ENCODE data around the gene IMPACT.

The IMPACT gene

GRCh38 chr18:24462838-24463775, 36.6 kb downstream of the IMPACT start:
- Histone ChIP-seq H3K4me2 (ENCODE audit: low read length, poor library complexity, severe bottlenecking) (no peak overlapping the region), H3K36me3 (ENCODE audit: control insufficient read depth in 1 of 2, insufficient read depth in 2 of 2, low read depth in 1 of 2, low read length in 2 of 2) (no peaks in the 10 kb centered on the region), H4K91ac (ENCODE audit: low read length) (no peak overlapping the region), H2BK120ac (ENCODE audit: low read depth, low read length) (no peak overlapping the region), H3K9me3 (ENCODE audit: control insufficient read depth, low read length) (no peaks in the 10 kb centered on the region), H4K8ac (ENCODE audit: low read length) (peak overlapping the region; percentile 15), H3K79me1 (replicated peaks; ENCODE audit: low read length, poor library complexity, severe bottlenecking) (no peaks in the 10 kb centered on the region), H3K4me1 (ENCODE audit: control insufficient read depth, insufficient read depth, low read depth, low read length) (no peaks in the 10 kb centered on the region), H2AK5ac (ENCODE audit: low read length, severe bottlenecking) (no peak overlapping the region), H3K14ac (ENCODE audit: low read length in 2 of 2) (no peak overlapping the region), H3K4ac (ENCODE audit: low read depth in 1 of 2, low read length in 2 of 2) (no peak overlapping the region), H2BK15ac (ENCODE audit: low read depth, poor library complexity, severe bottlenecking) (no peak overlapping the region), H2BK12ac (ENCODE audit: low read length in 2 of 2) (no peak overlapping the region), H2BK5ac (ENCODE audit: low read depth, low read length, poor library complexity, severe bottlenecking) (no peak overlapping the region), H3K9ac (ENCODE audit: low read length) (no peak overlapping the region), H3K4me3 (ENCODE audit: insufficient read depth in 1 of 2, low read depth in 1 of 2, low read length in 2 of 2) (no peak overlapping the region), H3K27ac (ENCODE audit: low read length, poor library complexity, severe bottlenecking) (no peak overlapping the region), H3K18ac (ENCODE audit: low read depth in 1 of 2, low read length in 2 of 2) (no peak overlapping the region), H3K27me3 (ENCODE audit: control insufficient read depth in 1 of 2, insufficient read depth in 1 of 2, low read length in 2 of 2) (no peaks in the 10 kb centered on the region), H3K23ac (ENCODE audit: low read length in 2 of 2) (no peak overlapping the region), H2AFZ (ENCODE audit: low read depth, low read length) (no peak overlapping the region)
- WGBS, result 91% methylated on average over 3 of the region's 5 CpGs
- DNase-seq, result no peak

- Histone ChIP-seq H3K4ac (ENCODE audit: low read depth in 1 of 2, low read length in 2 of 2) (no peak overlapping the region), H3K4me1 (ENCODE audit: control insufficient read depth, insufficient read depth, low read depth, low read length) (no peaks in the 10 kb centered on the region), H4K91ac (ENCODE audit: low read length) (no peak overlapping the region), H2BK15ac (ENCODE audit: low read depth, poor library complexity, severe bottlenecking) (no peak overlapping the region), H3K18ac (ENCODE audit: low read depth in 1 of 2, low read length in 2 of 2) (no peak overlapping the region), H2BK120ac (ENCODE audit: low read depth, low read length) (no peak overlapping the region), H3K23ac (ENCODE audit: low read length in 2 of 2) (no peak overlapping the region), H3K14ac (ENCODE audit: low read length in 2 of 2) (no peak overlapping the region), H2AFZ (ENCODE audit: low read depth, low read length) (no peak overlapping the region), H3K4me3 (ENCODE audit: insufficient read depth in 1 of 2, low read depth in 1 of 2, low read length in 2 of 2) (no peak overlapping the region), H3K4me2 (ENCODE audit: low read length, poor library complexity, severe bottlenecking) (no peak overlapping the region), H3K9me3 (ENCODE audit: control insufficient read depth, low read length) (no peaks in the 10 kb centered on the region), H4K8ac (ENCODE audit: low read length) (no peak overlapping the region), H2BK12ac (ENCODE audit: low read length in 2 of 2) (no peak overlapping the region), H3K79me1 (replicated peaks; ENCODE audit: low read length, poor library complexity, severe bottlenecking) (no peaks in the 10 kb centered on the region), H3K9ac (ENCODE audit: low read length) (no peak overlapping the region), H3K36me3 (ENCODE audit: control insufficient read depth in 1 of 2, insufficient read depth in 2 of 2, low read depth in 1 of 2, low read length in 2 of 2) (no peaks in the 10 kb centered on the region), H2AK5ac (ENCODE audit: low read length, severe bottlenecking) (no peak overlapping the region), H2BK5ac (ENCODE audit: low read depth, low read length, poor library complexity, severe bottlenecking) (no peak overlapping the region), H3K27ac (ENCODE audit: low read length, poor library complexity, severe bottlenecking) (no peak overlapping the region), H3K27me3 (ENCODE audit: control insufficient read depth in 1 of 2, insufficient read depth in 1 of 2, low read length in 2 of 2) (no peaks in the 10 kb centered on the region)
- WGBS, result 88% methylated on average over 7 of the region's 7 CpGs
- no peak for DNase-seq
Observed at GRCh38 chr18:24465486-24465885, 39.0 kb downstream of the IMPACT start.

- Histone ChIP-seq H2BK12ac (ENCODE audit: low read length in 2 of 2) (no peak overlapping the region), H3K27ac (ENCODE audit: low read length, poor library complexity, severe bottlenecking) (no peak overlapping the region), H3K4me3 (ENCODE audit: insufficient read depth in 1 of 2, low read depth in 1 of 2, low read length in 2 of 2) (no peak overlapping the region), H4K8ac (ENCODE audit: low read length) (no peak overlapping the region), H2AK5ac (ENCODE audit: low read length, severe bottlenecking) (no peak overlapping the region), H3K4me2 (ENCODE audit: low read length, poor library complexity, severe bottlenecking) (no peak overlapping the region), H3K4me1 (ENCODE audit: control insufficient read depth, insufficient read depth, low read depth, low read length) (no peaks in the 10 kb centered on the region), H3K23ac (ENCODE audit: low read length in 2 of 2) (no peak overlapping the region), H3K4ac (ENCODE audit: low read depth in 1 of 2, low read length in 2 of 2) (no peak overlapping the region), H4K91ac (ENCODE audit: low read length) (no peak overlapping the region), H3K79me1 (replicated peaks; ENCODE audit: low read length, poor library complexity, severe bottlenecking) (no peaks in the 10 kb centered on the region), H3K27me3 (ENCODE audit: control insufficient read depth in 1 of 2, insufficient read depth in 1 of 2, low read length in 2 of 2) (no peaks in the 10 kb centered on the region), H3K18ac (ENCODE audit: low read depth in 1 of 2, low read length in 2 of 2) (no peak overlapping the region), H3K9me3 (ENCODE audit: control insufficient read depth, low read length) (no peaks in the 10 kb centered on the region), H3K36me3 (ENCODE audit: control insufficient read depth in 1 of 2, insufficient read depth in 2 of 2, low read depth in 1 of 2, low read length in 2 of 2) (no peaks in the 10 kb centered on the region), H2BK120ac (ENCODE audit: low read depth, low read length) (no peak overlapping the region), H2AFZ (ENCODE audit: low read depth, low read length) (no peak overlapping the region), H2BK15ac (ENCODE audit: low read depth, poor library complexity, severe bottlenecking) (no peak overlapping the region), H2BK5ac (ENCODE audit: low read depth, low read length, poor library complexity, severe bottlenecking) (no peak overlapping the region), H3K14ac (ENCODE audit: low read length in 2 of 2) (no peak overlapping the region), H3K9ac (ENCODE audit: low read length) (no peak overlapping the region)
- no peak for DNase-seq
- 96% methylated on average over 2 of the region's 2 CpGs for WGBS
Observed at GRCh38 chr18:24466771-24467170, 40.3 kb downstream of the IMPACT start.

- no peaks in the 10 kb centered on the region for H3K9me3 ChIP-seq (ENCODE audit: control insufficient read depth, low read length)
- no peaks in the 10 kb centered on the region for H3K79me1 ChIP-seq (replicated peaks; ENCODE audit: low read length, poor library complexity, severe bottlenecking)
- no peaks in the 10 kb centered on the region for H3K36me3 ChIP-seq (ENCODE audit: control insufficient read depth in 1 of 2, insufficient read depth in 2 of 2, low read depth in 1 of 2, low read length in 2 of 2)
- H3K18ac ChIP-seq (ENCODE audit: low read depth in 1 of 2, low read length in 2 of 2), result no peak overlapping the region
- no peak overlapping the region for H2BK15ac ChIP-seq (ENCODE audit: low read depth, poor library complexity, severe bottlenecking)
- H2AFZ ChIP-seq (ENCODE audit: low read depth, low read length), result no peak overlapping the region
- no peak overlapping the region for H4K91ac ChIP-seq (ENCODE audit: low read length)
- H4K8ac ChIP-seq (ENCODE audit: low read length), result no peak overlapping the region
- H3K27ac ChIP-seq (ENCODE audit: low read length, poor library complexity, severe bottlenecking), result no peak overlapping the region
- no peak overlapping the region for H2BK120ac ChIP-seq (ENCODE audit: low read depth, low read length)
- WGBS, result 98% methylated on average over 3 of the region's 3 CpGs
- no peak overlapping the region for H3K14ac ChIP-seq (ENCODE audit: low read length in 2 of 2)
- H2AK5ac ChIP-seq (ENCODE audit: low read length, severe bottlenecking), result no peak overlapping the region
- H3K4ac ChIP-seq (ENCODE audit: low read depth in 1 of 2, low read length in 2 of 2), result no peak overlapping the region
- H3K27me3 ChIP-seq (ENCODE audit: control insufficient read depth in 1 of 2, insufficient read depth in 1 of 2, low read length in 2 of 2), result no peaks in the 10 kb centered on the region
- H3K4me1 ChIP-seq (ENCODE audit: control insufficient read depth, insufficient read depth, low read depth, low read length), result no peaks in the 10 kb centered on the region
- DNase-seq, result no peak
- H3K4me3 ChIP-seq (ENCODE audit: insufficient read depth in 1 of 2, low read depth in 1 of 2, low read length in 2 of 2), result no peak overlapping the region
- H3K23ac ChIP-seq (ENCODE audit: low read length in 2 of 2), result no peak overlapping the region
- no peak overlapping the region for H2BK12ac ChIP-seq (ENCODE audit: low read length in 2 of 2)
- no peak overlapping the region for H3K9ac ChIP-seq (ENCODE audit: low read length)
- no peak overlapping the region for H2BK5ac ChIP-seq (ENCODE audit: low read depth, low read length, poor library complexity, severe bottlenecking)
- H3K4me2 ChIP-seq (ENCODE audit: low read length, poor library complexity, severe bottlenecking), result no peak overlapping the region
Observed at GRCh38 chr18:24470022-24470618, 43.6 kb downstream of the IMPACT start.

All from mesenchymal stem cell (in vitro differentiated cells and primary cell).